Adrenal gland (tissue), 5 donors: ENCODE data around the gene SLC24A5.

Experiments
- POLR2A ChIP-seq, 2 donors: fragments of 450-650 bp; IDR thresholded peaks; one replicate each; pipeline ENCODE4 v1.6.1; 2017; ENCODE audit warnings: antibody characterized with exemption in 2 of 2, mild to moderate bottlenecking in 2 of 2, moderate library complexity in 1 of 2
- TF ChIP-seq, protein P1 (sequence below), 6 experiments: fragments of 450-650 bp in 4 of 6; fragments of 200-600 bp in 2 of 6; sonication (generic) in 1 of 6; IDR thresholded peaks; 1 replicate in 5 of 6; 2 replicates in 1 of 6; pipeline versions ENCODE4 v1.5.1 to v1.8.0; 2016 to 2021; ENCODE audit warnings: antibody characterized with exemption in 6 of 6, mild to moderate bottlenecking in 2 of 6, moderate library complexity in 1 of 6
- donor health status: DM: no; HTN: no; CAD: no.

DNA sequence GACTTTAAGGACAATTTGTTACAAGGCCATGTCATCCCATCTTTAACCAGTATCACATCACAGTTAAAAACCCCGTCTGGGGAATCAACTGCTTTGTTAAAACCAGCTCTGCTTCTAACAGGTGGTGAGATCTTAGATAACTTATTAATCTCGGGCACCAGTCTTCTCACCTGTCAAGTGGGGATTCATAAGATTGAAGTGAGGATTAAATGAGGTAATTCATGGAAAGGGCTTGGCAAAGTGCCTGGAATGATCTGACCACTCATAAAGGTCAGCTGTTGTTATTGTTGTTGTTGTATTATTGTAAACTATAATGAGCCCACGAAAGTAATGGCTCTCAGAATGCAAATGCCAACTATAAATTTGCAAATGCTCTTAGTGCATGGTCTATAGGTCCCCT lies 30.1 kb upstream of the SLC24A5 start:
- TF ChIP-seq, protein P1, sequence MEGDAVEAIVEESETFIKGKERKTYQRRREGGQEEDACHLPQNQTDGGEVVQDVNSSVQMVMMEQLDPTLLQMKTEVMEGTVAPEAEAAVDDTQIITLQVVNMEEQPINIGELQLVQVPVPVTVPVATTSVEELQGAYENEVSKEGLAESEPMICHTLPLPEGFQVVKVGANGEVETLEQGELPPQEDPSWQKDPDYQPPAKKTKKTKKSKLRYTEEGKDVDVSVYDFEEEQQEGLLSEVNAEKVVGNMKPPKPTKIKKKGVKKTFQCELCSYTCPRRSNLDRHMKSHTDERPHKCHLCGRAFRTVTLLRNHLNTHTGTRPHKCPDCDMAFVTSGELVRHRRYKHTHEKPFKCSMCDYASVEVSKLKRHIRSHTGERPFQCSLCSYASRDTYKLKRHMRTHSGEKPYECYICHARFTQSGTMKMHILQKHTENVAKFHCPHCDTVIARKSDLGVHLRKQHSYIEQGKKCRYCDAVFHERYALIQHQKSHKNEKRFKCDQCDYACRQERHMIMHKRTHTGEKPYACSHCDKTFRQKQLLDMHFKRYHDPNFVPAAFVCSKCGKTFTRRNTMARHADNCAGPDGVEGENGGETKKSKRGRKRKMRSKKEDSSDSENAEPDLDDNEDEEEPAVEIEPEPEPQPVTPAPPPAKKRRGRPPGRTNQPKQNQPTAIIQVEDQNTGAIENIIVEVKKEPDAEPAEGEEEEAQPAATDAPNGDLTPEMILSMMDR (IDR thresholded peaks at IDR 0.05) = no peak
- no peak for TF ChIP-seq POLR2A (IDR thresholded peaks at IDR 0.05)
